ENCODE results near the gene COL13A1.

DNA sequence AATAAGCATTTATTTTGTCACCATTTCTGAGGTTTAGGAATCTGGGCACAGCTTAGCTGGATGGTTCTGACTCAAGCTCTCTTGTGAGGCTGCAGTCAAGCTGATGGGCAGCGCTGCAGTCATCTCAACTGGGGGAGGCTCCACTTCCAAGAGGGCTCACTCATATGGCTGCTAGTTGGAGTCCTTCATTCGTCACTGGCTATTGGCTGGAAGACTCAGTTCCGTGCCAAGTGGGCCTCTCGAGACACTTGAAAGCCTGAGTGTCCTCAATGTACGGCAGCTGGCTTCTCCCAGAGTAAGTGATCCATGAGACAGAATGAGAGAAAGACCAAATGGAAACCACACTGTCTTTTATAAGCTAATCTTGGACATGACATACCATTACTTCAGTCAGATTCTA is 21.6 kb upstream of the COL13A1 start:
- TF ChIP-seq, protein P1, sequence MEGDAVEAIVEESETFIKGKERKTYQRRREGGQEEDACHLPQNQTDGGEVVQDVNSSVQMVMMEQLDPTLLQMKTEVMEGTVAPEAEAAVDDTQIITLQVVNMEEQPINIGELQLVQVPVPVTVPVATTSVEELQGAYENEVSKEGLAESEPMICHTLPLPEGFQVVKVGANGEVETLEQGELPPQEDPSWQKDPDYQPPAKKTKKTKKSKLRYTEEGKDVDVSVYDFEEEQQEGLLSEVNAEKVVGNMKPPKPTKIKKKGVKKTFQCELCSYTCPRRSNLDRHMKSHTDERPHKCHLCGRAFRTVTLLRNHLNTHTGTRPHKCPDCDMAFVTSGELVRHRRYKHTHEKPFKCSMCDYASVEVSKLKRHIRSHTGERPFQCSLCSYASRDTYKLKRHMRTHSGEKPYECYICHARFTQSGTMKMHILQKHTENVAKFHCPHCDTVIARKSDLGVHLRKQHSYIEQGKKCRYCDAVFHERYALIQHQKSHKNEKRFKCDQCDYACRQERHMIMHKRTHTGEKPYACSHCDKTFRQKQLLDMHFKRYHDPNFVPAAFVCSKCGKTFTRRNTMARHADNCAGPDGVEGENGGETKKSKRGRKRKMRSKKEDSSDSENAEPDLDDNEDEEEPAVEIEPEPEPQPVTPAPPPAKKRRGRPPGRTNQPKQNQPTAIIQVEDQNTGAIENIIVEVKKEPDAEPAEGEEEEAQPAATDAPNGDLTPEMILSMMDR (IDR thresholded peaks at IDR 0.05) = no peak
- TF ChIP-seq POLR2A (IDR thresholded peaks at IDR 0.05) = no peak

All from esophagus squamous epithelium (tissue), 4 donors.